ENCODE results near the gene NUP93. TPM values are rescaled to one million over a fixed set of nuclear protein-coding genes. Genes with fewer than 3 reads are reported as not detected.

NUP93 gene
- total RNA-seq, 3 donors from 2014 or later (not counting 1 experiment from before 2014, with no cell fraction given): 83.7 to 88.8 (median 87.9) TPM

DNA sequence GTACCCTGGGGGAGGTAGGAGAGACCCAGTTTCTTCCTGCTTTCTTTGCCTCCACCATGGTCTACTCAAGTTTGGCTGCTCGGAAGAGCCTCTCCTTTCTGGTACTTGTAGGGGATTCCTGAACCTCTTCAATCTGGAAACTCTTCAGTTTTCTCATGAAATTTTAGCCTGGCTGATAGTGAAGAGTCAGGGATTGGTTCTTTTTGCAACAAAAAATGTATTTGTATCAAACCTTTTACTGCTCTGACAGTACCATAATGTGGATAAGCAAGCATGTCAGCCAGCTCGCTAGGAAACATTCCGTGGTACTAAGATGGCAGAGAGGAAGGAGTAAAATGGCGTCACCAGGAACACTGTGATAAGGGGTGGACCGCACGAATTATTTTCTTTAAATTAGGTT is 55.4 kb downstream of the NUP93 start:
- intact Hi-C loops (cut with micrococcal nuclease): no loop called here
- H3K27me3 Mint-ChIP-seq (ENCODE audit: low read depth in 2 of 2): no peaks in the 10 kb centered on the region
- DNase-seq (no peak), ATAC-seq (no peak)
- TF ChIP-seq, protein P1, sequence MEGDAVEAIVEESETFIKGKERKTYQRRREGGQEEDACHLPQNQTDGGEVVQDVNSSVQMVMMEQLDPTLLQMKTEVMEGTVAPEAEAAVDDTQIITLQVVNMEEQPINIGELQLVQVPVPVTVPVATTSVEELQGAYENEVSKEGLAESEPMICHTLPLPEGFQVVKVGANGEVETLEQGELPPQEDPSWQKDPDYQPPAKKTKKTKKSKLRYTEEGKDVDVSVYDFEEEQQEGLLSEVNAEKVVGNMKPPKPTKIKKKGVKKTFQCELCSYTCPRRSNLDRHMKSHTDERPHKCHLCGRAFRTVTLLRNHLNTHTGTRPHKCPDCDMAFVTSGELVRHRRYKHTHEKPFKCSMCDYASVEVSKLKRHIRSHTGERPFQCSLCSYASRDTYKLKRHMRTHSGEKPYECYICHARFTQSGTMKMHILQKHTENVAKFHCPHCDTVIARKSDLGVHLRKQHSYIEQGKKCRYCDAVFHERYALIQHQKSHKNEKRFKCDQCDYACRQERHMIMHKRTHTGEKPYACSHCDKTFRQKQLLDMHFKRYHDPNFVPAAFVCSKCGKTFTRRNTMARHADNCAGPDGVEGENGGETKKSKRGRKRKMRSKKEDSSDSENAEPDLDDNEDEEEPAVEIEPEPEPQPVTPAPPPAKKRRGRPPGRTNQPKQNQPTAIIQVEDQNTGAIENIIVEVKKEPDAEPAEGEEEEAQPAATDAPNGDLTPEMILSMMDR (IDR thresholded peaks at IDR 0.05): no peak
- Histone ChIP-seq H3K27me3 (ENCODE audit: control insufficient read depth, insufficient read depth, low read length) (no peaks in the 10 kb centered on the region), H3K9me3 (ENCODE audit: control insufficient read depth, insufficient read depth, low read length) (no peaks in the 10 kb centered on the region), H3K27ac (ENCODE audit: low read length) (no peak overlapping the region), H3K4me3 (ENCODE audit: low read length) (no peak overlapping the region), H3K4me1 (ENCODE audit: control insufficient read depth, insufficient read depth, low read length) (peaks cover 3% of the 10 kb centered on the region), H3K36me3 (ENCODE audit: control insufficient read depth, insufficient read depth, low read length) (no peaks in the 10 kb centered on the region)
- no peak overlapping the region for H3K4me3 Mint-ChIP-seq
- H3K4me1 Mint-ChIP-seq: peaks cover 30% of the 10 kb centered on the region in 2 donors
- no peaks in the 10 kb centered on the region for H3K9me3 Mint-ChIP-seq
- H3K27ac Mint-ChIP-seq: no peak overlapping the region
- WGBS (ENCODE audit: insufficient coverage): 100% methylated on average over 6 of the region's 6 CpGs
- H3K36me3 Mint-ChIP-seq: no peaks in the 10 kb centered on the region

DNA sequence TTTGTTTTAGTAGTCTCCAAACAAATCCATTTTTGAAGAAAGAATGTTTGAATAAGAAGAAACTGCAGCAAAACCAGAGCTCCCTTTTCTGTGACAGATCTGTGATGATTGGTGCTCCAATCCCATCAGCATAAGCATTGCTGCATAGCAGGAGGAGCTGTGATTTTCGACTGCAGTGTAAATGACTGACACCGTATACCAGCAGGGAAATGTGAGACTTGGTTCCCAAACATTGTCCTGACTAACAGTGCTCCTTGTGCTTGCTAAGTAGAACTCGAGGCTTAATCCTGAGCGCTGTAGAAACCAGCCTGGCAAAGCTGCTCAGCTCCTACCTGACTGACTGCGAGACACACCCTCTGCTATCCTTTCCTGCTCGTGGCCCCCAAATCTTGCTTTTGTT is 57.2 kb downstream of the NUP93 start:
- DNase-seq (no peak), ATAC-seq (no peak)
- H3K4me3 Mint-ChIP-seq: no peak overlapping the region
- Histone ChIP-seq H3K27ac (ENCODE audit: low read length) (no peak overlapping the region), H3K36me3 (ENCODE audit: control insufficient read depth, insufficient read depth, low read length) (no peaks in the 10 kb centered on the region), H3K27me3 (ENCODE audit: control insufficient read depth, insufficient read depth, low read length) (no peaks in the 10 kb centered on the region), H3K4me3 (ENCODE audit: low read length) (no peak overlapping the region), H3K9me3 (ENCODE audit: control insufficient read depth, insufficient read depth, low read length) (no peaks in the 10 kb centered on the region), H3K4me1 (ENCODE audit: control insufficient read depth, insufficient read depth, low read length) (no peaks in the 10 kb centered on the region)
- 95% methylated on average over 6 of the region's 6 CpGs for WGBS (ENCODE audit: insufficient coverage)
- H3K4me1 Mint-ChIP-seq: peaks cover 12% of the 10 kb centered on the region in 2 donors
- intact Hi-C loops (cut with micrococcal nuclease): no loop called here
- TF ChIP-seq, protein P1 (IDR thresholded peaks at IDR 0.05): no peak
- H3K36me3 Mint-ChIP-seq: no peaks in the 10 kb centered on the region
- H3K27me3 Mint-ChIP-seq (ENCODE audit: low read depth in 2 of 2): no peaks in the 10 kb centered on the region
- H3K9me3 Mint-ChIP-seq: no peaks in the 10 kb centered on the region
- no peak overlapping the region for H3K27ac Mint-ChIP-seq

DNA sequence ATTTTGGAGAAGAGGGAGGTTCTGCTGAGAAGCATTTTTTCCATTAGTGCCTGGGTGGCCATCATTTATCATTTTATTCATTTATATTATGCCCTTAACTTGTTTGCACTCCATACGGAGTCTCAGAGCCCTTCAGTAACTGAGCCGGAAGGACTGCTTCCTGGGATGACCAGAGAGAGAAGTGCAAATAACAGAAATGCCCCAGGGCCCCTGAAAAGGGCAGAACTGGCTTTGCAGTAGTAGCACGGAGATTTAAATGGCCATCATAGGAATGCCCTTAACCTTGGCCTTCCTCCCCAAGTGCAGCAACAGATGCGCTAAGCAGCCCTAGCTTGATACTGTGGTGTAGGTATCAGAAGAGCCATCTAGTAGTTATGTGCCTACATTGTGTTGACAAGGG is 58.5 kb downstream of the NUP93 start:
- no peak overlapping the region for H3K4me3 ChIP-seq (ENCODE audit: low read length)
- no peaks in the 10 kb centered on the region for H3K36me3 ChIP-seq (ENCODE audit: control insufficient read depth, insufficient read depth, low read length)
- intact Hi-C loops (cut with micrococcal nuclease): no loop called here
- H3K27ac Mint-ChIP-seq: no peak overlapping the region
- TF ChIP-seq, protein P1 (IDR thresholded peaks at IDR 0.05): no peak
- DNase-seq (no peak), ATAC-seq (no peak)
- WGBS (ENCODE audit: insufficient coverage): 98% methylated on average over 4 of the region's 4 CpGs
- H3K9me3 ChIP-seq (ENCODE audit: control insufficient read depth, insufficient read depth, low read length): no peaks in the 10 kb centered on the region
- H3K9me3 Mint-ChIP-seq: no peaks in the 10 kb centered on the region
- H3K36me3 Mint-ChIP-seq: no peaks in the 10 kb centered on the region
- no peaks in the 10 kb centered on the region for H3K27me3 ChIP-seq (ENCODE audit: control insufficient read depth, insufficient read depth, low read length)
- H3K27me3 Mint-ChIP-seq (ENCODE audit: low read depth in 2 of 2): no peaks in the 10 kb centered on the region
- no peaks in the 10 kb centered on the region for H3K4me1 ChIP-seq (ENCODE audit: control insufficient read depth, insufficient read depth, low read length)
- no peak overlapping the region for H3K27ac ChIP-seq (ENCODE audit: low read length)
- peaks cover 9 to 13% of the 10 kb centered on the region in 2 donors for H3K4me1 Mint-ChIP-seq
- no peak overlapping the region for H3K4me3 Mint-ChIP-seq

DNA sequence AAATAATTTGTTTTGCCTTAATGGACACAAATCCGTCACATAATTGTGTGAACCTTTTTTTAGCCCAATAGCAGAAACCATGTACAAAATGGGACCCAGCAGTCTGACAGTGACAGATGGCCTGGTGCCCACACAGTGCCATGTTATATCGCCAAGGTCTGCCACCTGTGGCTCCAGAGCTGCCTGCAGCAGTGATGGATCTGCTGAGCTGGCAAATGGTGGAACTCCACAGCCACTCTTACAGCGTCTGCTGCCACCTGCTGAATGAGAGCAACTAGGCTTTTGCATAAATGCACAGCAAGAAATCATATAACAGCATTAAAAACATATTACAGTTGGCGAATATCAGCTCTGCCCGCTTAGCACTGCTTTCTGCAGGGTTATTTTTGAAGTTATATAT is 59.4 kb downstream of the NUP93 start:
- no peaks in the 10 kb centered on the region for H3K36me3 Mint-ChIP-seq
- Histone ChIP-seq H3K27me3 (ENCODE audit: control insufficient read depth, insufficient read depth, low read length) (no peaks in the 10 kb centered on the region), H3K4me1 (ENCODE audit: control insufficient read depth, insufficient read depth, low read length) (no peaks in the 10 kb centered on the region), H3K9me3 (ENCODE audit: control insufficient read depth, insufficient read depth, low read length) (no peaks in the 10 kb centered on the region), H3K36me3 (ENCODE audit: control insufficient read depth, insufficient read depth, low read length) (no peaks in the 10 kb centered on the region), H3K4me3 (ENCODE audit: low read length) (no peak overlapping the region), H3K27ac (ENCODE audit: low read length) (no peak overlapping the region)
- H3K4me1 Mint-ChIP-seq: peaks cover 6 to 11% of the 10 kb centered on the region in 2 donors
- ATAC-seq (no peak), DNase-seq (peak in 1 of 2 donors; percentile 44)
- 68% methylated on average over 4 of the region's 5 CpGs for WGBS (ENCODE audit: insufficient coverage)
- H3K4me3 Mint-ChIP-seq: no peak overlapping the region
- H3K27me3 Mint-ChIP-seq (ENCODE audit: low read depth in 2 of 2): no peaks in the 10 kb centered on the region
- TF ChIP-seq, protein P1 (IDR thresholded peaks at IDR 0.05): no peak
- H3K9me3 Mint-ChIP-seq: no peaks in the 10 kb centered on the region
- no peak overlapping the region for H3K27ac Mint-ChIP-seq
- intact Hi-C loops (cut with micrococcal nuclease): no loop called here
